ENCODE data around the gene CSAG3. TPM values are rescaled to one million over a fixed set of nuclear protein-coding genes. Genes with fewer than 3 reads are reported as not detected.
"Not testable (repeated sequence)": the region's sequence is repeated elsewhere in the genome, so short reads cannot be mapped to it uniquely, and the experiment has no call there.

Gene CSAG3
- total RNA-seq (2014; rRNA removed; shearing (Covaris generic)), result not detected in 2 replicates

- DNase-seq (ENCODE audit: low spot score), result not testable (repeated sequence)
Measured at GRCh38 chrX:152758918-152759317, at the start of gene CSAG3. Gene CSAG3 (plus strand): TSS chrX:152759218.

GRCh38 chrX:152713195-152713594 is 45.8 kb upstream of the CSAG3 start:
- not testable (repeated sequence) for DNase-seq (ENCODE audit: low spot score)

GRCh38 chrX:152713815-152714787 is 44.9 kb upstream of the CSAG3 start, which contains the start of gene MAGEA2B:
Gene MAGEA2B (plus strand): TSS chrX:152714628. CDS start chrX:152717107, 2,479 bp downstream.
- not testable (repeated sequence) for DNase-seq (ENCODE audit: low spot score)

GRCh38 chrX:152725409-152725808 is 33.6 kb upstream of the CSAG3 start:
- no peak for DNase-seq (ENCODE audit: low spot score)

- no peak for DNase-seq (ENCODE audit: low spot score)
Measured at GRCh38 chrX:152733261-152733975, 25.6 kb upstream of the CSAG3 start, which contains the start of the genes CSAG1 and MAGEA12. Gene CSAG1 (minus strand): TSS chrX:152733721. CDS start chrX:152732460, 1,261 bp downstream. Gene MAGEA12 (plus strand): TSS chrX:152733757. CDS start chrX:152736162, 2,405 bp downstream.

GRCh38 chrX:152734143-152734858 is 24.7 kb upstream of the CSAG3 start:
- DNase-seq (ENCODE audit: low spot score), result not testable (repeated sequence)

GRCh38 chrX:152735101-152735500 is 23.9 kb upstream of the CSAG3 start:
- DNase-seq (ENCODE audit: low spot score), result no peak

- no peak for DNase-seq (ENCODE audit: low spot score)
Measured at GRCh38 chrX:152735860-152736511, 23.0 kb upstream of the CSAG3 start.

GRCh38 chrX:152736528-152736927 is 22.5 kb upstream of the CSAG3 start:
- not testable (repeated sequence) for DNase-seq (ENCODE audit: low spot score)

GRCh38 chrX:152738560-152738959 is 20.5 kb upstream of the CSAG3 start:
- DNase-seq (ENCODE audit: low spot score), result no peak

GRCh38 chrX:152753686-152754650 is 5.0 kb upstream of the CSAG3 start, which contains the start of gene MAGEA2:
Gene MAGEA2 (minus strand): TSS chrX:152753842. CDS start chrX:152751363, 2,479 bp downstream.
- DNase-seq (ENCODE audit: low spot score), result not testable (repeated sequence)

GRCh38 chrX:152754871-152755270 is 4.1 kb upstream of the CSAG3 start:
- DNase-seq (ENCODE audit: low spot score), result not testable (repeated sequence)

GRCh38 chrX:152759544-152759943 is 526 bp downstream of the CSAG3 start:
- not testable (repeated sequence) for DNase-seq (ENCODE audit: low spot score)

GRCh38 chrX:152761582-152761981 is 2.6 kb downstream of the CSAG3 start:
- not testable (repeated sequence) for DNase-seq (ENCODE audit: low spot score)

- not testable (repeated sequence) for DNase-seq (ENCODE audit: low spot score)
Measured at GRCh38 chrX:152766562-152766961, 7.5 kb downstream of the CSAG3 start.

GRCh38 chrX:152769549-152770289 is 10.7 kb downstream of the CSAG3 start, which contains the start of gene MAGEA6:
Gene MAGEA6 (minus strand): TSS chrX:152769689. CDS start chrX:152767650, 2,039 bp downstream.
- not testable (repeated sequence) for DNase-seq (ENCODE audit: low spot score)

GRCh38 chrX:152787062-152787461 is 28.0 kb downstream of the CSAG3 start:
- not testable (repeated sequence) for DNase-seq (ENCODE audit: low spot score)

GRCh38 chrX:152798945-152799344 is 39.9 kb downstream of the CSAG3 start:
- DNase-seq (ENCODE audit: low spot score), result no peak

GRCh38 chrX:152806035-152806434 is 47.0 kb downstream of the CSAG3 start:
- DNase-seq (ENCODE audit: low spot score), result no peak
